GM23338 (cell line): ENCODE results near the gene SMG6. TPM values are rescaled to one million over a fixed set of nuclear protein-coding genes. Genes with fewer than 3 reads are reported as not detected.
A peak's percentile ranks its signal among the peaks of the same experiment; 100 is the strongest.

ENCODE experiments used
- ATAC-seq: fragments of 200-7000 bp; cut with Tn5 transposase; 3 replicates; pipeline ENCODE4 v1.9.1; 2020
- DNase-seq: peaks from one replicate; pipeline ENCODE4 v3.0.0-alpha.2; 2015; ENCODE audit warnings: low spot score
- H2AFZ ChIP-seq: fragments of 200-600 bp; sonication (generic); 2 replicates; pipeline ENCODE4 v1.8.0; 2016; ENCODE audit warnings: antibody characterized with exemption, mild to moderate bottlenecking, moderate library complexity
- H3F3A ChIP-seq: fragments of 200-600 bp; sonication (generic); replicated peaks from 2 replicates; pipeline ENCODE4 v1.8.0; 2017; ENCODE audit warnings: antibody characterized with exemption, mixed run types, low read depth
- H3K27ac ChIP-seq: fragments of 200-600 bp; sonication (generic); 2 replicates; pipeline ENCODE4 v1.6.1; 2016; ENCODE audit warnings: low read depth
- H3K27me3 ChIP-seq: fragments of 200-600 bp; sonication (generic); 2 replicates; pipeline ENCODE4 v1.8.0; 2016; ENCODE audit warnings: mild to moderate bottlenecking, mixed run types, moderate library complexity; ENCODE audit not compliant: insufficient read depth
- H3K36me3 ChIP-seq: fragments of 200-600 bp; sonication (generic); 2 replicates; pipeline ENCODE4 v1.8.0; 2016; ENCODE audit warnings: mild to moderate bottlenecking; ENCODE audit not compliant: insufficient read depth
- H3K4me1 ChIP-seq: fragments of 200-600 bp; sonication (generic); 2 replicates; pipeline ENCODE4 v1.8.0; 2016; ENCODE audit warnings: mild to moderate bottlenecking, moderate library complexity; ENCODE audit not compliant: insufficient read depth
- H3K4me2 ChIP-seq: fragments of 200-600 bp; sonication (generic); 2 replicates; pipeline ENCODE4 v1.7.1; 2017; ENCODE audit warnings: mixed run types
- H3K4me3 ChIP-seq: fragments of 200-600 bp; sonication (generic); 2 replicates; pipeline ENCODE4 v1.6.1; 2016; ENCODE audit warnings: mixed run types
- H3K79me2 ChIP-seq: fragments of 200-600 bp; sonication (generic); replicated peaks from 2 replicates; pipeline ENCODE4 v1.8.0; 2017; ENCODE audit warnings: mild to moderate bottlenecking; ENCODE audit not compliant: insufficient read depth
- H3K9me2 ChIP-seq: fragments of 200-600 bp; sonication (generic); 2 replicates; pipeline ENCODE4 v1.8.0; 2017; ENCODE audit not compliant: insufficient read depth
- H4K20me1 ChIP-seq: fragments of 200-600 bp; sonication (generic); replicated peaks from 2 replicates; pipeline ENCODE4 v1.8.0; 2017; ENCODE audit warnings: mild to moderate bottlenecking; ENCODE audit not compliant: insufficient read depth
- H3K27ac Mint-ChIP-seq: 2 replicates; pipeline ENCODE4 v1.8.0; 2020; ENCODE audit warnings: inconsistent platforms, mild to moderate bottlenecking, moderate library complexity, mixed read lengths
- H3K27me3 Mint-ChIP-seq: 3 replicates; pipeline ENCODE4 v1.8.0; 2022; ENCODE audit warnings: low read depth, mild to moderate bottlenecking, moderate library complexity, mixed read lengths, inconsistent platforms; ENCODE audit not compliant: insufficient read depth, poor library complexity
- H3K36me3 Mint-ChIP-seq: 3 replicates; pipeline ENCODE4 v1.8.0; 2021; ENCODE audit warnings: low read depth, mild to moderate bottlenecking, inconsistent platforms, moderate library complexity, mixed read lengths
- H3K4me1 Mint-ChIP-seq: 3 replicates; pipeline ENCODE4 v1.8.0; 2020; ENCODE audit warnings: mild to moderate bottlenecking, inconsistent platforms, mixed read lengths
- H3K4me3 Mint-ChIP-seq: 3 replicates; pipeline ENCODE4 v1.8.0; 2021; ENCODE audit warnings: moderate library complexity, mild to moderate bottlenecking, inconsistent platforms, mixed read lengths
- H3K9me3 Mint-ChIP-seq: 3 replicates; pipeline ENCODE4 v1.8.0; 2020; ENCODE audit warnings: moderate library complexity, mild to moderate bottlenecking, inconsistent platforms, mixed read lengths
- CREB1 ChIP-seq: fragments of 250-450 bp; sonication (Bioruptor Pico); IDR thresholded peaks from 2 replicates; pipeline ENCODE4 v1.5.0; 2020; ENCODE audit warnings: low read depth, mild to moderate bottlenecking, moderate library complexity
- EZH2 ChIP-seq: fragments of 200-600 bp; sonication (generic); IDR thresholded peaks from one replicate; pipeline ENCODE4 v1.8.0; 2017; ENCODE audit warnings: antibody characterized with exemption, mild to moderate bottlenecking, low read depth; ENCODE audit not compliant: unreplicated experiment
- EZH2phosphoT487 ChIP-seq: fragments of 200-600 bp; sonication (generic); IDR thresholded peaks from one replicate; pipeline ENCODE4 v1.8.1; 2018; ENCODE audit warnings: antibody characterized with exemption; ENCODE audit not compliant: unreplicated experiment
- JUNB ChIP-seq: IDR thresholded peaks from one replicate; pipeline ENCODE4 v1.6.1; 2016; ENCODE audit warnings: antibody characterized with exemption; ENCODE audit not compliant: unreplicated experiment
- NANOG ChIP-seq: IDR thresholded peaks from 2 replicates; pipeline ENCODE4 v1.6.1; 2016; ENCODE audit warnings: antibody characterized with exemption, borderline replicate concordance
- POLR2AphosphoS5 ChIP-seq: IDR thresholded peaks from 2 replicates; pipeline ENCODE4 v1.6.1; 2016; ENCODE audit warnings: antibody characterized with exemption, low read depth
- STAT1 ChIP-seq: IDR thresholded peaks from one replicate; pipeline ENCODE4 v1.6.1; 2016; ENCODE audit warnings: antibody characterized with exemption; ENCODE audit not compliant: unreplicated experiment
- ZNF114 ChIP-seq: fragments of 250-450 bp; sonication (Bioruptor Pico); IDR thresholded peaks from 2 replicates; pipeline ENCODE4 v1.5.0; 2020; ENCODE audit warnings: mild to moderate bottlenecking, moderate library complexity
- ZNF331 ChIP-seq: fragments of 250-450 bp; sonication (Bioruptor Pico); IDR thresholded peaks from 2 replicates; pipeline ENCODE4 v1.5.0; 2020; ENCODE audit warnings: low read depth, mild to moderate bottlenecking, moderate library complexity
- polyA plus RNA-seq: library from polyadenylated mRNA; unstranded; fragments of >200 nt; fragmentation: Nextera tagmentation; extraction: Ambion mirVana; gene quantifications from 2 replicates; pipeline ENCODE4 v1.2.1, GENCODE V29; 2016
- total RNA-seq: library from RNA; depleted of rRNA; stranded (reverse); fragments of >200 nt; shearing (Covaris generic); gene quantifications from 2 replicates; pipeline ENCODE4 v1.2.3, GENCODE V29; 2014
- TF ChIP-seq, protein P1 (sequence below): IDR thresholded peaks from one replicate; pipeline ENCODE4 v1.6.1; 2018; ENCODE audit warnings: antibody characterized with exemption; ENCODE audit not compliant: unreplicated experiment
- TF ChIP-seq, protein P2 (sequence below), 2 experiments: fragments of 200-600 bp in 1 of 2; sonication (generic) in 1 of 2; conservative IDR thresholded peaks; 2 replicates each; pipeline versions ENCODE4 v1.5.1 to v1.6.1; 2016 to 2017; ENCODE audit warnings: antibody characterized with exemption in 2 of 2, low read depth in 2 of 2, mild to moderate bottlenecking in 2 of 2, moderate library complexity in 1 of 2
- TF ChIP-seq, protein P3 (sequence below): fragments of 250-450 bp; sonication (Bioruptor Pico); IDR thresholded peaks from 2 replicates; pipeline ENCODE4 v1.5.0; 2020; ENCODE audit warnings: mild to moderate bottlenecking, moderate library complexity
- TF ChIP-seq, protein P4 (sequence below): IDR thresholded peaks from 2 replicates; pipeline ENCODE4 v1.6.1; 2016; ENCODE audit warnings: antibody characterized with exemption

The SMG6 gene
- total and polyA plus RNA-seq, 2 experiments from 2014 or later, result 10.4 to 43.1 TPM

DNA sequence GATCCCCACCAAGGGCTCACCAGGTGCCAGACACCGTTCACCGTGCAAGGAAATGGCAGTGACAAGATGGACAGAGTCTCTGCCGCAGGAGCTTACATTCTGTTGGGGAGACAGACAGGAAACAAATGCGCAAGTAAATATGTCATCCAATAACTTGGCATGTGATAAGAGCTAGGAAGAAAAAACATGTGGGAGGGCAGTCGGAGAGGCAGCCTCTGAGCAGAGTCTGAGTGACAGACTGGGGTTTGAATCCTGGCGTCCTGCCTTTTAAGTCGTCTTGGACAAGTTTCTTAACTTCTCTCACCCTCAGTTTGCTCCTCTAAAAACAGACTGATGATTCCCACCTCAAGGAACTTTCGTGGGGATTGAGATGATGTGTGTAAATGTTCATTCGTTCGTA is 40.9 kb upstream of the SMG6 start:
- no peaks in the 10 kb centered on the region for H3K9me2 ChIP-seq
- H3K9me3 Mint-ChIP-seq, result no peaks in the 10 kb centered on the region
- no peak overlapping the region for H2AFZ ChIP-seq
- no peaks in the 10 kb centered on the region for H3K27me3 ChIP-seq
- H3K4me2 ChIP-seq, result no peak overlapping the region
- H3K4me1 Mint-ChIP-seq, result peaks cover 24% of the 10 kb centered on the region
- no peak overlapping the region for H3K4me3 ChIP-seq
- H3K79me2 ChIP-seq, result peaks cover 10% of the 10 kb centered on the region; the same call in 1 of the 2 replicates
- ATAC-seq (no peak), DNase-seq (no peak)
- no peak overlapping the region for H3K4me3 Mint-ChIP-seq
- H4K20me1 ChIP-seq, result no peaks in the 10 kb centered on the region; the same call in 1 of the 2 replicates
- peaks cover 17% of the 10 kb centered on the region for H3K4me1 ChIP-seq
- TF ChIP-seq POLR2AphosphoS5, result no peak
- no peak for TF ChIP-seq STAT1
- no peak for TF ChIP-seq JUNB
- TF ChIP-seq, protein P1, sequence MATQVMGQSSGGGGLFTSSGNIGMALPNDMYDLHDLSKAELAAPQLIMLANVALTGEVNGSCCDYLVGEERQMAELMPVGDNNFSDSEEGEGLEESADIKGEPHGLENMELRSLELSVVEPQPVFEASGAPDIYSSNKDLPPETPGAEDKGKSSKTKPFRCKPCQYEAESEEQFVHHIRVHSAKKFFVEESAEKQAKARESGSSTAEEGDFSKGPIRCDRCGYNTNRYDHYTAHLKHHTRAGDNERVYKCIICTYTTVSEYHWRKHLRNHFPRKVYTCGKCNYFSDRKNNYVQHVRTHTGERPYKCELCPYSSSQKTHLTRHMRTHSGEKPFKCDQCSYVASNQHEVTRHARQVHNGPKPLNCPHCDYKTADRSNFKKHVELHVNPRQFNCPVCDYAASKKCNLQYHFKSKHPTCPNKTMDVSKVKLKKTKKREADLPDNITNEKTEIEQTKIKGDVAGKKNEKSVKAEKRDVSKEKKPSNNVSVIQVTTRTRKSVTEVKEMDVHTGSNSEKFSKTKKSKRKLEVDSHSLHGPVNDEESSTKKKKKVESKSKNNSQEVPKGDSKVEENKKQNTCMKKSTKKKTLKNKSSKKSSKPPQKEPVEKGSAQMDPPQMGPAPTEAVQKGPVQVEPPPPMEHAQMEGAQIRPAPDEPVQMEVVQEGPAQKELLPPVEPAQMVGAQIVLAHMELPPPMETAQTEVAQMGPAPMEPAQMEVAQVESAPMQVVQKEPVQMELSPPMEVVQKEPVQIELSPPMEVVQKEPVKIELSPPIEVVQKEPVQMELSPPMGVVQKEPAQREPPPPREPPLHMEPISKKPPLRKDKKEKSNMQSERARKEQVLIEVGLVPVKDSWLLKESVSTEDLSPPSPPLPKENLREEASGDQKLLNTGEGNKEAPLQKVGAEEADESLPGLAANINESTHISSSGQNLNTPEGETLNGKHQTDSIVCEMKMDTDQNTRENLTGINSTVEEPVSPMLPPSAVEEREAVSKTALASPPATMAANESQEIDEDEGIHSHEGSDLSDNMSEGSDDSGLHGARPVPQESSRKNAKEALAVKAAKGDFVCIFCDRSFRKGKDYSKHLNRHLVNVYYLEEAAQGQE, result no peak
- no peak for TF ChIP-seq CREB1 (CRISPR knock-in tag)
- no peak for TF ChIP-seq ZNF114 (CRISPR knock-in tag)
- no peak for TF ChIP-seq EZH2
- no peak for TF ChIP-seq NANOG
- TF ChIP-seq, protein P2, sequence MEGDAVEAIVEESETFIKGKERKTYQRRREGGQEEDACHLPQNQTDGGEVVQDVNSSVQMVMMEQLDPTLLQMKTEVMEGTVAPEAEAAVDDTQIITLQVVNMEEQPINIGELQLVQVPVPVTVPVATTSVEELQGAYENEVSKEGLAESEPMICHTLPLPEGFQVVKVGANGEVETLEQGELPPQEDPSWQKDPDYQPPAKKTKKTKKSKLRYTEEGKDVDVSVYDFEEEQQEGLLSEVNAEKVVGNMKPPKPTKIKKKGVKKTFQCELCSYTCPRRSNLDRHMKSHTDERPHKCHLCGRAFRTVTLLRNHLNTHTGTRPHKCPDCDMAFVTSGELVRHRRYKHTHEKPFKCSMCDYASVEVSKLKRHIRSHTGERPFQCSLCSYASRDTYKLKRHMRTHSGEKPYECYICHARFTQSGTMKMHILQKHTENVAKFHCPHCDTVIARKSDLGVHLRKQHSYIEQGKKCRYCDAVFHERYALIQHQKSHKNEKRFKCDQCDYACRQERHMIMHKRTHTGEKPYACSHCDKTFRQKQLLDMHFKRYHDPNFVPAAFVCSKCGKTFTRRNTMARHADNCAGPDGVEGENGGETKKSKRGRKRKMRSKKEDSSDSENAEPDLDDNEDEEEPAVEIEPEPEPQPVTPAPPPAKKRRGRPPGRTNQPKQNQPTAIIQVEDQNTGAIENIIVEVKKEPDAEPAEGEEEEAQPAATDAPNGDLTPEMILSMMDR (conservative IDR thresholded peaks at IDR 0.05; ENCODE audit: low read depth in 2 of 2), result no peak
- TF ChIP-seq, protein P3, sequence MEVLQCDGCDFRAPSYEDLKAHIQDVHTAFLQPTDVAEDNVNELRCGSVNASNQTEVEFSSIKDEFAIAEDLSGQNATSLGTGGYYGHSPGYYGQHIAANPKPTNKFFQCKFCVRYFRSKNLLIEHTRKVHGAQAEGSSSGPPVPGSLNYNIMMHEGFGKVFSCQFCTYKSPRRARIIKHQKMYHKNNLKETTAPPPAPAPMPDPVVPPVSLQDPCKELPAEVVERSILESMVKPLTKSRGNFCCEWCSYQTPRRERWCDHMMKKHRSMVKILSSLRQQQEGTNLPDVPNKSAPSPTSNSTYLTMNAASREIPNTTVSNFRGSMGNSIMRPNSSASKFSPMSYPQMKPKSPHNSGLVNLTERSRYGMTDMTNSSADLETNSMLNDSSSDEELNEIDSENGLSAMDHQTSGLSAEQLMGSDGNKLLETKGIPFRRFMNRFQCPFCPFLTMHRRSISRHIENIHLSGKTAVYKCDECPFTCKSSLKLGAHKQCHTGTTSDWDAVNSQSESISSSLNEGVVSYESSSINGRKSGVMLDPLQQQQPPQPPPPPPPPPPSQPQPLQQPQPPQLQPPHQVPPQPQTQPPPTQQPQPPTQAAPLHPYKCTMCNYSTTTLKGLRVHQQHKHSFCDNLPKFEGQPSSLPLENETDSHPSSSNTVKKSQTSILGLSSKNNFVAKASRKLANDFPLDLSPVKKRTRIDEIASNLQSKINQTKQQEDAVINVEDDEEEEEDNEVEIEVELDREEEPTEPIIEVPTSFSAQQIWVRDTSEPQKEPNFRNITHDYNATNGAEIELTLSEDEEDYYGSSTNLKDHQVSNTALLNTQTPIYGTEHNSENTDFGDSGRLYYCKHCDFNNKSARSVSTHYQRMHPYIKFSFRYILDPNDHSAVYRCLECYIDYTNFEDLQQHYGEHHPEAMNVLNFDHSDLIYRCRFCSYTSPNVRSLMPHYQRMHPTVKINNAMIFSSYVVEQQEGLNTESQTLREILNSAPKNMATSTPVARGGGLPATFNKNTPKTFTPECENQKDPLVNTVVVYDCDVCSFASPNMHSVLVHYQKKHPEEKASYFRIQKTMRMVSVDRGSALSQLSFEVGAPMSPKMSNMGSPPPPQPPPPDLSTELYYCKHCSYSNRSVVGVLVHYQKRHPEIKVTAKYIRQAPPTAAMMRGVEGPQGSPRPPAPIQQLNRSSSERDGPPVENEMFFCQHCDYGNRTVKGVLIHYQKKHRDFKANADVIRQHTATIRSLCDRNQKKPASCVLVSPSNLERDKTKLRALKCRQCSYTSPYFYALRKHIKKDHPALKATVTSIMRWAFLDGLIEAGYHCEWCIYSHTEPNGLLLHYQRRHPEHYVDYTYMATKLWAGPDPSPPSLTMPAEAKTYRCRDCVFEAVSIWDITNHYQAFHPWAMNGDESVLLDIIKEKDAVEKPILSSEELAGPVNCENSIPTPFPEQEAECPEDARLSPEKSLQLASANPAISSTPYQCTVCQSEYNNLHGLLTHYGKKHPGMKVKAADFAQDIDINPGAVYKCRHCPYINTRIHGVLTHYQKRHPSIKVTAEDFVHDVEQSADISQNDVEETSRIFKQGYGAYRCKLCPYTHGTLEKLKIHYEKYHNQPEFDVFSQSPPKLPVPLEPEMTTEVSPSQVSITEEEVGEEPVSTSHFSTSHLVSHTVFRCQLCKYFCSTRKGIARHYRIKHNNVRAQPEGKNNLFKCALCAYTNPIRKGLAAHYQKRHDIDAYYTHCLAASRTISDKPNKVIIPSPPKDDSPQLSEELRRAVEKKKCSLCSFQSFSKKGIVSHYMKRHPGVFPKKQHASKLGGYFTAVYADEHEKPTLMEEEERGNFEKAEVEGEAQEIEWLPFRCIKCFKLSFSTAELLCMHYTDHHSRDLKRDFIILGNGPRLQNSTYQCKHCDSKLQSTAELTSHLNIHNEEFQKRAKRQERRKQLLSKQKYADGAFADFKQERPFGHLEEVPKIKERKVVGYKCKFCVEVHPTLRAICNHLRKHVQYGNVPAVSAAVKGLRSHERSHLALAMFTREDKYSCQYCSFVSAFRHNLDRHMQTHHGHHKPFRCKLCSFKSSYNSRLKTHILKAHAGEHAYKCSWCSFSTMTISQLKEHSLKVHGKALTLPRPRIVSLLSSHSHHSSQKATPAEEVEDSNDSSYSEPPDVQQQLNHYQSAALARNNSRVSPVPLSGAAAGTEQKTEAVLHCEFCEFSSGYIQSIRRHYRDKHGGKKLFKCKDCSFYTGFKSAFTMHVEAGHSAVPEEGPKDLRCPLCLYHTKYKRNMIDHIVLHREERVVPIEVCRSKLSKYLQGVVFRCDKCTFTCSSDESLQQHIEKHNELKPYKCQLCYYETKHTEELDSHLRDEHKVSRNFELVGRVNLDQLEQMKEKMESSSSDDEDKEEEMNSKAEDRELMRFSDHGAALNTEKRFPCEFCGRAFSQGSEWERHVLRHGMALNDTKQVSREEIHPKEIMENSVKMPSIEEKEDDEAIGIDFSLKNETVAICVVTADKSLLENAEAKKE, result no peak
- TF ChIP-seq, protein P4, sequence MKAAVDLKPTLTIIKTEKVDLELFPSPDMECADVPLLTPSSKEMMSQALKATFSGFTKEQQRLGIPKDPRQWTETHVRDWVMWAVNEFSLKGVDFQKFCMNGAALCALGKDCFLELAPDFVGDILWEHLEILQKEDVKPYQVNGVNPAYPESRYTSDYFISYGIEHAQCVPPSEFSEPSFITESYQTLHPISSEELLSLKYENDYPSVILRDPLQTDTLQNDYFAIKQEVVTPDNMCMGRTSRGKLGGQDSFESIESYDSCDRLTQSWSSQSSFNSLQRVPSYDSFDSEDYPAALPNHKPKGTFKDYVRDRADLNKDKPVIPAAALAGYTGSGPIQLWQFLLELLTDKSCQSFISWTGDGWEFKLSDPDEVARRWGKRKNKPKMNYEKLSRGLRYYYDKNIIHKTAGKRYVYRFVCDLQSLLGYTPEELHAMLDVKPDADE, result no peak
- no peak for TF ChIP-seq ZNF331
- TF ChIP-seq EZH2phosphoT487, result no peak
- no peak overlapping the region for H3K27ac ChIP-seq
- peaks cover 4% of the 10 kb centered on the region for H3K27me3 Mint-ChIP-seq
- H3F3A ChIP-seq, result peaks cover 20% of the 10 kb centered on the region
- no peaks in the 10 kb centered on the region for H3K36me3 ChIP-seq
- peaks cover 16% of the 10 kb centered on the region; the same call in 2 of the 3 replicates for H3K36me3 Mint-ChIP-seq
- 0 out of 2 replicates have a peak overlapping the region, but pooled peaks have one; percentile 19 for H3K27ac Mint-ChIP-seq
